Smooth muscle cell of the coronary artery (primary cell): ENCODE results near the gene TMEM184B. TPM values are rescaled to one million over a fixed set of nuclear protein-coding genes. Genes with fewer than 3 reads are reported as not detected.

Source experiments
- total RNA-seq: library from RNA; depleted of rRNA; stranded (reverse); fragments of >200 nt; gene quantifications from 2 replicates; pipeline ENCODE4 v1.2.3, GENCODE V29; 2014; ENCODE audit warnings: low replicate concordance

The TMEM184B gene
- total RNA-seq: 12.5 and 26.3 TPM in 2 replicates

DNA sequence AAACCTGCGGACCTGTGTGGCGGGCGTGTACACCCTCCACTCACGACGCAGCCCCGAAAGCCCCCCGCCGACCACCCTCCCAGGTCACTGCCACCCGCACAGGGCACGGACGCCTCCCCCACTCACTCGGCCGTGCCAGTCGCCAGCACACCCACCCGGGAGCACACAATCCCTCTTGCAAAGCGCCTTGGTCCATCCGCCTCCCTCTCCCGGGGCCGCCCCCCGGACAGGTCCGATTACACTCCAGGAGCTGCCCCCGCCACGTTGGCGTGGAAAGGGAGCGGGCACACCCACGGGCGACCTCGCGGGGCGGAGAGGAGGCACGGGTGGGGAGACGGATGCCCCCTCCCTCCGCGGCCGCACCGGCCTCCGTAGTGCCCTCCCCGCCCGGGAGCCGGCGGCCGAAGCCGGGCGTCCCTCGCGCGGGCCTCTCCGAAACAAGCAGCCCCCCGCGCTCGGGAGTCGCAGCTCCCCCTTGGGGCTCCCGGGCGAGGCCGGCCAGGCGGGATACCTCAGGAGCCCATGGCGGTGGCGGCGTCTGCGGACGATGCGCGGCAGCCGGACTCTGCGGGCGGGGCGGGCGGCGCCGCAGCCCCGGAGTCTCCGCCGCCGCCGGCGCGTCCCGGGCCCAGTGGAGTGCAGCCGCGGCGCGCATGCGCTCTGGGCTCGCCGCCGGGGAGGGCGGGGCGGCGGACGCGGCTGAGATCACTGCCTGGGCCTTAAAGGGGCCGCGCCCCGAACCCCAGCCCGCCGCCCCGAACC, at the start of gene TMEM184B:
TSS of gene TMEM184B (minus strand) at position 638 of the 762 bp plus-strand sequence. CDS start 25,049 bp downstream, outside the sequence.

GRCh38 chr22:38317122-38317994, 44.5 kb upstream of the TMEM184B start, which contains the start of gene CSNK1E:
Gene CSNK1E (minus strand): TSS chr22:38317433. CDS start chr22:38314157, 3,276 bp downstream.

GRCh38 chr22:38201711-38202436, 70.9 kb downstream of the TMEM184B start, which contains the start of gene MAFF:
Gene MAFF (plus strand): TSS chr22:38201994. CDS start chr22:38213854, 11,860 bp downstream.

DNA sequence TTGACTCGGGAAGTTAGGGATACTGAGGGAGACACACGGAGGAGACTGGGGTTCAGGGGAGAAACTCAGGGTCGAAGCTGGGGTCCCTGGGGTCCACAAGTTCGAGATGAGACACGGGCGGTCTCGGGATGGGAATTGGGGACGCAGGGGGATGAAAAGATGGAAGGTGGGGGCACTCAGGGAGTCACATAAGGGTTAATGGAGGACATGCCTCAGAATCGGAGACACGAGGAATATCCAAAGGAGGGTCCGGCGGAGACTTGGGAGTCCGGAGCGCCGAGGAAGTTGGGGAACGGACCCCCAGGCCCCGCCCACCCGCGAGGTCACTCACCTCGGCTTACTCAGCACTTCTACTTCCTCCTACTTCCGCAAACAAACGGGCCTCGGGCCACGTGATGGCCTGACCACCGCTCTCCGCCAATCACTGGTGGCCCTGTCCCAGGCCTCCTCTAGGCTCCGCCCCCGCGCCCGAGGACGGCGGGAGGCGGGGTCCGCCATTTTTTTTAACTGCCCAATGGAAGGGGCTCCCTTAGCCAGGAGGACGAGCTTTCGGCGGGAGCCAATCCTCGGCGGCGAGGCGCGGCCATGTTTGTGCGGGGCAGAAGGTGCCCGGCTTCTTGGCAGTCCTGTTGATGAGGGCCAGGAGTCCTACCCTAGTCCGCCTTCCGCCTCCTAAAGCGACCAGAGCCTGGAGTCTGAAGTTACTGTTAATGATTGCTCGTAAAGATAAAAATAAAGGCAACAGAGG, 91.2 kb downstream of the TMEM184B start, which contains the start of gene PLA2G6:
TSS of gene PLA2G6 (minus strand) at position 378 of the 748 bp plus-strand sequence. CDS start 12,404 bp downstream, outside the sequence.

Other genes with a start within 250 kb of the TMEM184B start
- gene PICK1, start 215.6 kb downstream of the TMEM184B start, total RNA-seq: 12.1 and 15.7 TPM in 2 replicates
- gene SLC16A8, start 188.8 kb downstream of the TMEM184B start, total RNA-seq: 0.15 and 0.47 TPM in 2 replicates
- 0.45 and 1.1 TPM in 2 replicates for gene BAIAP2L2, start 162.3 kb downstream of the TMEM184B start, total RNA-seq
- 10.7 and 33.2 TPM in 2 replicates for gene PLA2G6, start 91.2 kb downstream of the TMEM184B start, total RNA-seq
- 17.0 and 21.9 TPM in 2 replicates for gene MAFF, start 71.0 kb downstream of the TMEM184B start, total RNA-seq
- gene CSNK1E, start 44.4 kb upstream of the TMEM184B start, total RNA-seq: 80.6 and 122 TPM in 2 replicates
- under 0.01 TPM in 1 of 2 replicates, not detected in the other for gene KCNJ4, start 182.2 kb upstream of the TMEM184B start, total RNA-seq
- 37.0 and 121 TPM in 2 replicates for gene KDELR3, start 195.1 kb upstream of the TMEM184B start, total RNA-seq
- 217 and 451 TPM in 2 replicates for gene DDX17, start 233.3 kb upstream of the TMEM184B start, total RNA-seq